ENCODE measurements around the gene SCN1A.

GRCh38 chr2:166070231-166070630 is 57.6 kb downstream of the SCN1A start:
- TF ChIP-seq, protein P1, sequence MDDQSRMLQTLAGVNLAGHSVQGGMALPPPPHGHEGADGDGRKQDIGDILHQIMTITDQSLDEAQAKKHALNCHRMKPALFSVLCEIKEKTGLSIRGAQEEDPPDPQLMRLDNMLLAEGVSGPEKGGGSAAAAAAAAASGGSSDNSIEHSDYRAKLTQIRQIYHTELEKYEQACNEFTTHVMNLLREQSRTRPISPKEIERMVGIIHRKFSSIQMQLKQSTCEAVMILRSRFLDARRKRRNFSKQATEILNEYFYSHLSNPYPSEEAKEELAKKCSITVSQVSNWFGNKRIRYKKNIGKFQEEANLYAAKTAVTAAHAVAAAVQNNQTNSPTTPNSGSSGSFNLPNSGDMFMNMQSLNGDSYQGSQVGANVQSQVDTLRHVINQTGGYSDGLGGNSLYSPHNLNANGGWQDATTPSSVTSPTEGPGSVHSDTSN (IDR thresholded peaks at IDR 0.05), result no peak
- TF ChIP-seq CTCF (IDR thresholded peaks at IDR 0.05), result no peak
- no peak for TF ChIP-seq EP300 (IDR thresholded peaks at IDR 0.05; ENCODE audit: borderline replicate concordance in 1 of 2, low read depth in 1 of 2, low read length in 1 of 2)
- TF ChIP-seq, protein P2, sequence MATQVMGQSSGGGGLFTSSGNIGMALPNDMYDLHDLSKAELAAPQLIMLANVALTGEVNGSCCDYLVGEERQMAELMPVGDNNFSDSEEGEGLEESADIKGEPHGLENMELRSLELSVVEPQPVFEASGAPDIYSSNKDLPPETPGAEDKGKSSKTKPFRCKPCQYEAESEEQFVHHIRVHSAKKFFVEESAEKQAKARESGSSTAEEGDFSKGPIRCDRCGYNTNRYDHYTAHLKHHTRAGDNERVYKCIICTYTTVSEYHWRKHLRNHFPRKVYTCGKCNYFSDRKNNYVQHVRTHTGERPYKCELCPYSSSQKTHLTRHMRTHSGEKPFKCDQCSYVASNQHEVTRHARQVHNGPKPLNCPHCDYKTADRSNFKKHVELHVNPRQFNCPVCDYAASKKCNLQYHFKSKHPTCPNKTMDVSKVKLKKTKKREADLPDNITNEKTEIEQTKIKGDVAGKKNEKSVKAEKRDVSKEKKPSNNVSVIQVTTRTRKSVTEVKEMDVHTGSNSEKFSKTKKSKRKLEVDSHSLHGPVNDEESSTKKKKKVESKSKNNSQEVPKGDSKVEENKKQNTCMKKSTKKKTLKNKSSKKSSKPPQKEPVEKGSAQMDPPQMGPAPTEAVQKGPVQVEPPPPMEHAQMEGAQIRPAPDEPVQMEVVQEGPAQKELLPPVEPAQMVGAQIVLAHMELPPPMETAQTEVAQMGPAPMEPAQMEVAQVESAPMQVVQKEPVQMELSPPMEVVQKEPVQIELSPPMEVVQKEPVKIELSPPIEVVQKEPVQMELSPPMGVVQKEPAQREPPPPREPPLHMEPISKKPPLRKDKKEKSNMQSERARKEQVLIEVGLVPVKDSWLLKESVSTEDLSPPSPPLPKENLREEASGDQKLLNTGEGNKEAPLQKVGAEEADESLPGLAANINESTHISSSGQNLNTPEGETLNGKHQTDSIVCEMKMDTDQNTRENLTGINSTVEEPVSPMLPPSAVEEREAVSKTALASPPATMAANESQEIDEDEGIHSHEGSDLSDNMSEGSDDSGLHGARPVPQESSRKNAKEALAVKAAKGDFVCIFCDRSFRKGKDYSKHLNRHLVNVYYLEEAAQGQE (IDR thresholded peaks at IDR 0.05; ENCODE audit: low read depth, low read length), result no peak
- no peak for TF ChIP-seq RFX5 (IDR thresholded peaks at IDR 0.05; ENCODE audit: low read length)
- no peak for TF ChIP-seq EZH2phosphoT487 (IDR thresholded peaks at IDR 0.05; ENCODE audit: borderline replicate concordance, low read depth)
- no peak for TF ChIP-seq TCF12 (IDR thresholded peaks at IDR 0.05)
- TF ChIP-seq NFIC (IDR thresholded peaks at IDR 0.05; ENCODE audit: borderline replicate concordance), result no peak
- TF ChIP-seq GABPA (IDR thresholded peaks at IDR 0.05; ENCODE audit: low read depth), result no peak
- no peak for TF ChIP-seq ZBTB33 (IDR thresholded peaks at IDR 0.05; ENCODE audit: borderline replicate concordance, low read depth)
- no peak for TF ChIP-seq TAF1 (IDR thresholded peaks at IDR 0.05; ENCODE audit: borderline replicate concordance, low read depth, low read length)

Data from SK-N-SH (cell line).